CD8-positive, alpha-beta memory T cell (primary cell): ENCODE results near the gene MPDZ. TPM values are rescaled to one million over a fixed set of nuclear protein-coding genes. Genes with fewer than 3 reads are reported as not detected.

Experiments
- CTCF ChIA-PET: fragments of 350-600 bp; sonication (Branson Sonifier 250); formaldehyde crosslinking; loops from one replicate; lab custom pipeline; 2021; ENCODE audit warnings: antibody characterized with exemption; lab: Charles Lee
- POLR2A ChIA-PET: fragments of 350-600 bp; sonication (Branson Sonifier 250); formaldehyde crosslinking; loops from one replicate; lab custom pipeline; 2021; ENCODE audit warnings: antibody characterized with exemption; lab: Charles Lee
- DNase-seq, 5 donors: peaks; one replicate each; pipeline versions ENCODE4 v3.0.0 to v3.0.0-alpha.2; 2020 to 2022; ENCODE audit warnings: mixed read lengths in 1 of 5
- H3K27ac ChIP-seq: one replicate; pipeline ENCODE4 v1.7.0; 2013; ENCODE audit warnings: low read depth, mild to moderate bottlenecking, low read length, moderate library complexity
- H3K27me3 ChIP-seq: 2 replicates; pipeline ENCODE4 v1.7.0; 2013; ENCODE audit warnings: low read length, mild to moderate bottlenecking; ENCODE audit not compliant: insufficient read depth, poor library complexity, severe bottlenecking
- H3K36me3 ChIP-seq: 2 replicates; pipeline ENCODE4 v1.7.0; 2013; ENCODE audit warnings: mild to moderate bottlenecking, low read length, moderate library complexity; ENCODE audit not compliant: insufficient read depth
- H3K4me1 ChIP-seq: 2 replicates; pipeline ENCODE4 v1.7.0; 2013; ENCODE audit warnings: mild to moderate bottlenecking, low read length, moderate library complexity; ENCODE audit not compliant: insufficient read depth
- H3K4me3 ChIP-seq: 2 replicates; pipeline ENCODE4 v1.7.0; 2013; ENCODE audit warnings: mild to moderate bottlenecking, low read length
- H3K9me3 ChIP-seq: 2 replicates; pipeline ENCODE4 v1.7.0; 2013; ENCODE audit warnings: mild to moderate bottlenecking, low read length
- H3K27ac Mint-ChIP-seq, 8 donors: one replicate each; pipeline ENCODE4 v1.8.0; 2020 to 2021; ENCODE audit warnings: mixed read lengths in 8 of 8, mild to moderate bottlenecking in 6 of 8, inconsistent platforms in 3 of 8, moderate library complexity in 3 of 8
- H3K27me3 Mint-ChIP-seq, 2 donors: one replicate each; pipeline ENCODE4 v1.8.0; 2020 to 2021; ENCODE audit warnings: mixed read lengths in 2 of 2, mild to moderate bottlenecking in 1 of 2, moderate library complexity in 1 of 2
- H3K36me3 Mint-ChIP-seq, 3 donors: one replicate each; pipeline ENCODE4 v1.8.0; 2020 to 2021; ENCODE audit warnings: mixed read lengths in 3 of 3, inconsistent platforms in 1 of 3, mild to moderate bottlenecking in 1 of 3
- H3K4me1 Mint-ChIP-seq, 3 donors: one replicate each; pipeline ENCODE4 v1.8.0; 2020 to 2021; ENCODE audit warnings: mixed read lengths in 3 of 3, inconsistent platforms in 1 of 3, mild to moderate bottlenecking in 1 of 3
- H3K4me3 Mint-ChIP-seq, 7 donors: one replicate each; pipeline ENCODE4 v1.8.0; 2020 to 2021; ENCODE audit warnings: mixed read lengths in 7 of 7, mild to moderate bottlenecking in 6 of 7, moderate library complexity in 4 of 7, inconsistent platforms in 2 of 7
- H3K9me3 Mint-ChIP-seq, 5 donors: one replicate each; pipeline ENCODE4 v1.8.0; 2020 to 2022; ENCODE audit warnings: mixed read lengths in 5 of 5, mild to moderate bottlenecking in 3 of 5, moderate library complexity in 2 of 5, inconsistent platforms in 1 of 5
- polyA plus RNA-seq: library from polyadenylated mRNA; unstranded; fragments of 300-500 nt; fragmentation: Illumina TruSeq; gene quantifications from one replicate; pipeline ENCODE4 v1.2.3, GENCODE V29; 2021
- total RNA-seq, 2 experiments: library from RNA; stranded (reverse); gene quantifications; one replicate each; pipeline ENCODE4 v1.2.3, GENCODE V29; 2021

The MPDZ gene
- total and polyA plus RNA-seq, 3 experiments from 2014 or later = not detected

- Histone ChIP-seq H3K27ac (no peak overlapping the region), H3K27me3 (no peaks in the 10 kb centered on the region), H3K36me3 (no peaks in the 10 kb centered on the region), H3K9me3 (no peaks in the 10 kb centered on the region), H3K4me1 (no peaks in the 10 kb centered on the region), H3K4me3 (no peak overlapping the region)
- ChIA-PET CTCF (no interaction called here), POLR2A (no interaction called here)
- peaks cover 14 to 25% (median 23%) of the 10 kb centered on the region in 5 donors for H3K9me3 Mint-ChIP-seq
- H3K27me3 Mint-ChIP-seq = peaks cover 0 to 1% of the 10 kb centered on the region in 2 donors
- no peak for DNase-seq
- H3K4me3 Mint-ChIP-seq = no peak overlapping the region
- H3K27ac Mint-ChIP-seq = no peak overlapping the region
- H3K36me3 Mint-ChIP-seq = no peaks in the 10 kb centered on the region
- no peaks in the 10 kb centered on the region for H3K4me1 Mint-ChIP-seq
Measured at GRCh38 chr9:13061390-13061789, 218.1 kb downstream of the MPDZ start.
